IMR-90 (cell line): Measurements from ENCODE around the gene SRP14. TPM values are rescaled to one million over a fixed set of nuclear protein-coding genes. Genes with fewer than 3 reads are reported as not detected.

ENCODE experiments used
- ATAC-seq: fragments of 200-7000 bp; cut with Tn5 transposase; 2 replicates; pipeline ENCODE4 v1.9.1; 2020; ENCODE audit warnings: low read depth, mild to moderate bottlenecking, moderate library complexity
- BruUV-seq: library from RNA; stranded (reverse); fragments of 400-500 nt; replicated peaks from 2 replicates; lab custom pipeline; 2021; lab: Mats Ljungman, UMichigan
- CTCF ChIA-PET: fragments of 300-600 bp; formaldehyde crosslinking; extraction: SDS; loops from one replicate; lab custom pipeline; 2021; ENCODE audit warnings: antibody characterized with exemption; lab: Yijun Ruan, JAX
- POLR2A ChIA-PET: fragments of 300-600 bp; sonication (Branson Sonifier 250); formaldehyde crosslinking; loops from one replicate; lab custom pipeline; 2022; ENCODE audit warnings: antibody characterized with exemption; ENCODE audit not compliant: unreplicated experiment; lab: Charles Lee
- DNase-seq: peaks from one replicate; pipeline ENCODE4 v3.0.0; 2013
- H2AFZ ChIP-seq: replicated peaks from 2 replicates; pipeline ENCODE3; 2013; ENCODE audit warnings: low read length, mild to moderate bottlenecking; ENCODE audit not compliant: poor library complexity
- H2AK5ac ChIP-seq: 2 replicates; pipeline ENCODE4 v1.6.1; 2013; ENCODE audit warnings: low read depth, low read length, inconsistent platforms
- H2AK9ac ChIP-seq: replicated peaks from 2 replicates; pipeline ENCODE3; 2013; ENCODE audit warnings: mild to moderate bottlenecking, low read depth, low read length, moderate library complexity; ENCODE audit not compliant: poor library complexity
- H2BK120ac ChIP-seq: 2 replicates; pipeline ENCODE4 v1.6.1; 2013; ENCODE audit warnings: low read depth, low read length, inconsistent platforms
- H2BK15ac ChIP-seq: 3 replicates; pipeline ENCODE4 v1.6.1; 2013; ENCODE audit warnings: low read depth, low read length, inconsistent platforms
- H2BK20ac ChIP-seq: 2 replicates; pipeline ENCODE4 v1.6.1; 2013; ENCODE audit warnings: low read depth, mild to moderate bottlenecking, inconsistent platforms, low read length, moderate library complexity
- H2BK5ac ChIP-seq: 2 replicates; pipeline ENCODE4 v1.6.1; 2013; ENCODE audit warnings: mild to moderate bottlenecking, low read depth, low read length, inconsistent platforms; ENCODE audit not compliant: poor library complexity, severe bottlenecking
- H3K14ac ChIP-seq: replicated peaks from 2 replicates; pipeline ENCODE4 v1.6.1; 2013; ENCODE audit warnings: low read depth, low read length, inconsistent platforms
- H3K18ac ChIP-seq: 2 replicates; pipeline ENCODE4 v1.6.1; 2013; ENCODE audit warnings: low read depth, low read length, control low read depth
- H3K23ac ChIP-seq: 2 replicates; pipeline ENCODE4 v1.6.1; 2013; ENCODE audit warnings: low read depth, low read length, inconsistent platforms
- H3K27ac ChIP-seq: 2 replicates; pipeline ENCODE4 v1.5.1; 2013; ENCODE audit warnings: mild to moderate bottlenecking, control low read depth, low read length; ENCODE audit not compliant: insufficient read depth
- H3K27me3 ChIP-seq: 2 replicates; pipeline ENCODE4 v1.6.1; 2013; ENCODE audit warnings: low read length; ENCODE audit not compliant: control insufficient read depth, insufficient read depth
- H3K36me3 ChIP-seq: 2 replicates; pipeline ENCODE4 v1.6.1; 2013; ENCODE audit warnings: low read length, mixed read lengths; ENCODE audit not compliant: control insufficient read depth, insufficient read depth
- H3K4ac ChIP-seq: 2 replicates; pipeline ENCODE4 v1.6.1; 2013; ENCODE audit warnings: low read depth, low read length, inconsistent platforms
- H3K4me1 ChIP-seq: 2 replicates; pipeline ENCODE4 v1.6.1; 2013; ENCODE audit warnings: low read length, mixed read lengths; ENCODE audit not compliant: control insufficient read depth, insufficient read depth
- H3K4me2 ChIP-seq: 2 replicates; pipeline ENCODE4 v1.6.1; 2013; ENCODE audit warnings: low read depth, mild to moderate bottlenecking, control low read depth, low read length, moderate library complexity
- H3K4me3 ChIP-seq: 2 replicates; pipeline ENCODE4 v1.5.1; 2013; ENCODE audit warnings: low read depth, mild to moderate bottlenecking, control low read depth, low read length, moderate library complexity; ENCODE audit not compliant: insufficient read depth
- H3K56ac ChIP-seq: 2 replicates; pipeline ENCODE4 v1.6.1; 2013; ENCODE audit warnings: low read length, inconsistent platforms; ENCODE audit not compliant: insufficient read depth; ENCODE audit errors: extremely low read depth
- H3K79me1 ChIP-seq, 2 experiments: 2 replicates each; pipeline ENCODE4 v1.6.1; 2013; ENCODE audit warnings: low read length in 2 of 2, inconsistent platforms in 1 of 2, low read depth in 1 of 2
- H3K9ac ChIP-seq: 2 replicates; pipeline ENCODE4 v1.6.1; 2013; ENCODE audit warnings: low read depth, low read length, control low read depth
- H3K9me1 ChIP-seq: 2 replicates; pipeline ENCODE4 v1.6.1; 2013; ENCODE audit warnings: low read length, inconsistent platforms; ENCODE audit not compliant: insufficient read depth
- H3K9me3 ChIP-seq: 2 replicates; pipeline ENCODE4 v1.6.1; 2013; ENCODE audit warnings: low read length; ENCODE audit not compliant: control insufficient read depth, insufficient read depth
- H4K20me1 ChIP-seq: 2 replicates; pipeline ENCODE4 v1.6.1; 2013; ENCODE audit warnings: low read length, inconsistent platforms; ENCODE audit not compliant: insufficient read depth
- H4K5ac ChIP-seq: 2 replicates; pipeline ENCODE4 v1.6.1; 2013; ENCODE audit warnings: mild to moderate bottlenecking, low read depth, low read length, control low read depth
- H4K8ac ChIP-seq, 2 experiments: 2 replicates each; pipeline ENCODE4 v1.6.1; 2013; ENCODE audit warnings: low read depth in 2 of 2, low read length in 2 of 2, control low read depth in 1 of 2, inconsistent platforms in 1 of 2
- H4K91ac ChIP-seq: 2 replicates; pipeline ENCODE4 v1.6.1; 2013; ENCODE audit warnings: low read depth, low read length, inconsistent platforms; ENCODE audit not compliant: insufficient read depth
- BHLHE40 ChIP-seq: fragments of 150-350 bp; IDR thresholded peaks from 2 replicates; pipeline ENCODE4 v1.6.1; 2016; ENCODE audit warnings: mild to moderate bottlenecking, low read depth, low read length
- CEBPB ChIP-seq: IDR thresholded peaks from 2 replicates; pipeline ENCODE4 v1.6.1; 2012; ENCODE audit warnings: low read depth, low read length, improper control_type of control experiment
- NFE2L2 ChIP-seq: fragments of 150-350 bp; IDR thresholded peaks from 2 replicates; pipeline ENCODE4 v1.6.1; 2016; ENCODE audit warnings: low read depth, mild to moderate bottlenecking, low read length
- SMC3 ChIP-seq: fragments of 150-350 bp; IDR thresholded peaks from 2 replicates; pipeline ENCODE4 v1.6.1; 2016; ENCODE audit warnings: low read depth, mild to moderate bottlenecking, antibody characterized with exemption, low read length, moderate library complexity
- whole genome bisulfite sequencing, 2 experiments: methylation state at CpG; one replicate each; pipeline versions ENCODE4 v1.1.5 to v1.1.7; 2013; ENCODE audit warnings: missing lambda C conversion rate in 2 of 2; ENCODE audit not compliant: insufficient read length in 1 of 2; ENCODE audit errors: extremely low coverage in 2 of 2; 5-methylcytosine and 5-hydroxymethylcytosine counted together
- dilution Hi-C: fragments of 300-500 bp; cut with HindIII; formaldehyde crosslinking; loops from one replicate; pipeline ENCODE4 v1.14.3; 2018; ENCODE audit warnings: low sequenced_read_pairs; ENCODE audit not compliant: unreplicated experiment
- in situ Hi-C: fragments of 300-500 bp; cut with MboI; formaldehyde crosslinking; loops from 3 replicates; pipeline ENCODE4 v1.14.3; 2019; ENCODE audit warnings: low sequenced_read_pairs, inconsistent platforms, mixed read lengths
- intact Hi-C: fragments of 100-400 bp; cut with micrococcal nuclease; formaldehyde crosslinking; loops from 2 replicates; pipeline ENCODE4 v1.10.0; 2022
- polyA plus RNA-seq, 3 experiments: library from polyadenylated mRNA; depleted of rRNA; stranded (reverse); fragments of >200 nt; gene quantifications; 2 replicates each; pipeline ENCODE4 v1.2.3, GENCODE V29; 2012; ENCODE audit warnings: low replicate concordance in 1 of 3
- total RNA-seq: library from RNA; depleted of rRNA; stranded (reverse); fragments of >200 nt; gene quantifications from 2 replicates; pipeline ENCODE4 v1.2.3, GENCODE V29; 2012
- TF ChIP-seq, protein P1 (sequence below): fragments of 150-350 bp; IDR thresholded peaks from 2 replicates; pipeline ENCODE4 v1.6.1; 2017; ENCODE audit warnings: mild to moderate bottlenecking, antibody characterized with exemption, low read length, low read depth

SRP14 gene
- total and polyA plus RNA-seq, 2 of the 4 experiments (the other 2 are of a cell fraction), result 106 to 295 TPM

DNA sequence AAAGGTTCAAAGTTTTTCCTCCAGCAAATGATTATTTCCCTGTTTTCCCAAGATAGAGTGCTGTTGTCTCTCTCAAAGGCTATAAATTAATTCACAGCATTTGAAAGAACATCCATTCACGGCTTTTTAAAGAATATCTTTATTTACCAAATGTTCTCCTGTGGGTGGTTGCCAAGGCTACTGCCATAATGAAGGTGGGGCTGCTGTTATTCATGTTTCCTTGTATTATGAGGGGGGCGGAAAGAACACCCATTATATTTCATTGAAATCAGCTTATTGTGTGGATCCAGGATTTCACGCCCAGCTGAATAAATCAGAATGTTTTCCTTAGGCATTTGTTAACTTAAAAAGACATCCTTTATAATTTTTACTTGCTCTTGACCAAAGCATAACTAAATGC is 10.1 kb downstream of the SRP14 start:
- Histone ChIP-seq H3K4me3 (no peak overlapping the region), H3K36me3 (peaks cover 36% of the 10 kb centered on the region), H4K8ac (no peak overlapping the region), H3K27me3 (no peaks in the 10 kb centered on the region), H2AFZ (no peak overlapping the region), H2AK5ac (no peak overlapping the region), H4K91ac (no peak overlapping the region), H4K20me1 (no peaks in the 10 kb centered on the region), H3K9me1 (no peaks in the 10 kb centered on the region), H3K56ac (no peak overlapping the region), H3K23ac (no peak overlapping the region), H2BK15ac (no peak overlapping the region), H3K9ac (no peak overlapping the region), H3K79me1 (peaks cover 0 to 18% of the 10 kb centered on the region in 2 experiments; a peak in 2 of 4 replicates), H3K14ac (no peak overlapping the region), H3K9me3 (no peaks in the 10 kb centered on the region), H2BK5ac (no peak overlapping the region), H2BK20ac (no peak overlapping the region), H3K4me2 (no peak overlapping the region), H3K4ac (no peak overlapping the region), H2BK120ac (no peak overlapping the region), H3K4me1 (no peaks in the 10 kb centered on the region), H3K18ac (no peak overlapping the region), H2AK9ac (no peak overlapping the region), H4K5ac (no peak overlapping the region), H3K27ac (no peak overlapping the region)
- BruUV-seq, result no TSS peak
- no CpG with 5 or more reads among the region's 3 CpGs for WGBS, 2 experiments
- intact Hi-C loops, result no loop called here
- DNase-seq, result no peak
- dilution Hi-C loops, result no loop called here
- no peak for TF ChIP-seq SMC3
- TF ChIP-seq BHLHE40, result no peak
- no peak for TF ChIP-seq NFE2L2
- no peak for TF ChIP-seq CEBPB
- TF ChIP-seq, protein P1, sequence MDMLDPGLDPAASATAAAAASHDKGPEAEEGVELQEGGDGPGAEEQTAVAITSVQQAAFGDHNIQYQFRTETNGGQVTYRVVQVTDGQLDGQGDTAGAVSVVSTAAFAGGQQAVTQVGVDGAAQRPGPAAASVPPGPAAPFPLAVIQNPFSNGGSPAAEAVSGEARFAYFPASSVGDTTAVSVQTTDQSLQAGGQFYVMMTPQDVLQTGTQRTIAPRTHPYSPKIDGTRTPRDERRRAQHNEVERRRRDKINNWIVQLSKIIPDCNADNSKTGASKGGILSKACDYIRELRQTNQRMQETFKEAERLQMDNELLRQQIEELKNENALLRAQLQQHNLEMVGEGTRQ, result no peak
- CTCF ChIA-PET, result interaction anchor here (0.9 kb wide), 1 partner anchor 188 kb away, joined by 3 read pairs; no protein-coding TSS in a partner anchor
- ATAC-seq, result no peak
- POLR2A ChIA-PET, result no interaction called here
- in situ Hi-C loops, result no loop called here
